ENCODE measurements around the gene PKD1L1. TPM values are rescaled to one million over a fixed set of nuclear protein-coding genes. Genes with fewer than 3 reads are reported as not detected.

Gene PKD1L1
- total RNA-seq, 2 experiments from 2014 or later, result 0.08 to 0.11 TPM

- H3K9me3 Mint-ChIP-seq (ENCODE audit: insufficient read depth), result no peaks in the 10 kb centered on the region
- CTCF ChIA-PET, result no interaction called here
- no peak for ATAC-seq
- no peaks in the 10 kb centered on the region for H3K4me1 Mint-ChIP-seq (ENCODE audit: low read depth)
- H3K36me3 Mint-ChIP-seq (ENCODE audit: low read depth), result no peaks in the 10 kb centered on the region
- no peak overlapping the region for H3K4me3 Mint-ChIP-seq
- H3K27ac Mint-ChIP-seq, result no peak overlapping the region
- peaks cover 6% of the 10 kb centered on the region for H3K27me3 Mint-ChIP-seq (ENCODE audit: low read depth)
- no peak for DNase-seq
- POLR2A ChIA-PET, result no interaction called here
These were observed 35.9 kb downstream of the PKD1L1 start for GRCh38 chr7:47912332-47912731.

- Mint-ChIP-seq H3K9me3 (ENCODE audit: insufficient read depth) (no peaks in the 10 kb centered on the region), H3K36me3 (ENCODE audit: low read depth) (no peaks in the 10 kb centered on the region), H3K4me3 (no peak overlapping the region), H3K27me3 (ENCODE audit: low read depth) (no peaks in the 10 kb centered on the region), H3K4me1 (ENCODE audit: low read depth) (no peaks in the 10 kb centered on the region), H3K27ac (no peak overlapping the region)
- POLR2A ChIA-PET, result no interaction called here
- DNase-seq (no peak), ATAC-seq (no peak)
- CTCF ChIA-PET, result interaction anchor here (0.8 kb wide), 1 partner anchor 202 kb away, joined by 3 read pairs; no protein-coding TSS in a partner anchor
These were observed 39.5 kb downstream of the PKD1L1 start for GRCh38 chr7:47908720-47909119.

- no peak overlapping the region for H3K4me3 Mint-ChIP-seq
These were observed 40.2 kb downstream of the PKD1L1 start for GRCh38 chr7:47907981-47908616.

GRCh38 chr7:47906883-47907282, 41.4 kb downstream of the PKD1L1 start:
- H3K27ac Mint-ChIP-seq, result no peak overlapping the region
- ATAC-seq (no peak), DNase-seq (no peak)
- CTCF ChIA-PET, result no interaction called here
- H3K9me3 Mint-ChIP-seq (ENCODE audit: insufficient read depth), result no peaks in the 10 kb centered on the region
- no peaks in the 10 kb centered on the region for H3K36me3 Mint-ChIP-seq (ENCODE audit: low read depth)
- no peaks in the 10 kb centered on the region for H3K27me3 Mint-ChIP-seq (ENCODE audit: low read depth)
- H3K4me3 Mint-ChIP-seq, result no peak overlapping the region
- POLR2A ChIA-PET, result no interaction called here
- H3K4me1 Mint-ChIP-seq (ENCODE audit: low read depth), result no peaks in the 10 kb centered on the region

More at GRCh38 chr7:47907981-47908616, 40.2 kb downstream of the PKD1L1 start:
- no peak for ATAC-seq
- CTCF ChIA-PET, result interaction anchor here (0.8 kb wide), 1 partner anchor 203 kb away, joined by 3 read pairs; no protein-coding TSS in a partner anchor
- Mint-ChIP-seq H3K9me3 (ENCODE audit: insufficient read depth) (no peaks in the 10 kb centered on the region), H3K4me1 (ENCODE audit: low read depth) (no peaks in the 10 kb centered on the region), H3K27ac (no peak overlapping the region), H3K27me3 (ENCODE audit: low read depth) (no peaks in the 10 kb centered on the region), H3K36me3 (ENCODE audit: low read depth) (no peaks in the 10 kb centered on the region)
- no peak for DNase-seq
- POLR2A ChIA-PET, result no interaction called here

GRCh38 chr7:47905076-47905920, 43.0 kb downstream of the PKD1L1 start:
- H3K4me1 Mint-ChIP-seq (ENCODE audit: low read depth), result no peaks in the 10 kb centered on the region
- no peak overlapping the region for H3K27ac Mint-ChIP-seq
- no peaks in the 10 kb centered on the region for H3K27me3 Mint-ChIP-seq (ENCODE audit: low read depth)
- ATAC-seq (no peak), DNase-seq (no peak)
- H3K4me3 Mint-ChIP-seq, result no peak overlapping the region
- no peaks in the 10 kb centered on the region for H3K9me3 Mint-ChIP-seq (ENCODE audit: insufficient read depth)
- CTCF ChIA-PET, result no interaction called here
- POLR2A ChIA-PET, result no interaction called here
- no peaks in the 10 kb centered on the region for H3K36me3 Mint-ChIP-seq (ENCODE audit: low read depth)

GRCh38 chr7:47902013-47902412, 46.3 kb downstream of the PKD1L1 start:
- H3K4me3 Mint-ChIP-seq, result no peak overlapping the region
- ATAC-seq, result no peak

GRCh38 chr7:47901542-47901941, 46.7 kb downstream of the PKD1L1 start:
- no peak for ATAC-seq
- Mint-ChIP-seq H3K36me3 (ENCODE audit: low read depth) (no peaks in the 10 kb centered on the region), H3K27ac (no peak overlapping the region), H3K27me3 (ENCODE audit: low read depth) (peaks cover 3% of the 10 kb centered on the region), H3K4me3 (no peak overlapping the region), H3K9me3 (ENCODE audit: insufficient read depth) (no peaks in the 10 kb centered on the region), H3K4me1 (ENCODE audit: low read depth) (no peaks in the 10 kb centered on the region)
- ChIA-PET CTCF (no interaction called here), POLR2A (no interaction called here)
- no peak for DNase-seq

More at GRCh38 chr7:47902013-47902412, 46.3 kb downstream of the PKD1L1 start:
- no peak for DNase-seq
- no peaks in the 10 kb centered on the region for H3K27me3 Mint-ChIP-seq (ENCODE audit: low read depth)
- H3K9me3 Mint-ChIP-seq (ENCODE audit: insufficient read depth), result no peaks in the 10 kb centered on the region
- no peaks in the 10 kb centered on the region for H3K4me1 Mint-ChIP-seq (ENCODE audit: low read depth)
- no peaks in the 10 kb centered on the region for H3K36me3 Mint-ChIP-seq (ENCODE audit: low read depth)
- no peak overlapping the region for H3K27ac Mint-ChIP-seq
- ChIA-PET POLR2A (no interaction called here), CTCF (no interaction called here)

GRCh38 chr7:47897831-47898230, 50.4 kb downstream of the PKD1L1 start:
- no peaks in the 10 kb centered on the region for H3K4me1 Mint-ChIP-seq (ENCODE audit: low read depth)
- DNase-seq, result no peak
- no peaks in the 10 kb centered on the region for H3K9me3 Mint-ChIP-seq (ENCODE audit: insufficient read depth)
- H3K4me3 Mint-ChIP-seq, result no peak overlapping the region
- ChIA-PET CTCF (interaction anchor here (1.1 kb wide), 1 partner anchor 47 kb away, joined by 3 read pairs; no protein-coding TSS in a partner anchor), POLR2A (no interaction called here)
- no peaks in the 10 kb centered on the region for H3K36me3 Mint-ChIP-seq (ENCODE audit: low read depth)
- H3K27ac Mint-ChIP-seq, result no peak overlapping the region
- peaks cover 4% of the 10 kb centered on the region for H3K27me3 Mint-ChIP-seq (ENCODE audit: low read depth)
- ATAC-seq, result no peak

- no peak for ATAC-seq
- Mint-ChIP-seq H3K36me3 (ENCODE audit: low read depth) (no peaks in the 10 kb centered on the region), H3K27ac (no peak overlapping the region), H3K4me3 (no peak overlapping the region), H3K27me3 (ENCODE audit: low read depth) (peaks cover 4% of the 10 kb centered on the region), H3K9me3 (ENCODE audit: insufficient read depth) (no peaks in the 10 kb centered on the region), H3K4me1 (ENCODE audit: low read depth) (no peaks in the 10 kb centered on the region)
- POLR2A ChIA-PET, result no interaction called here
- CTCF ChIA-PET, result interaction anchor here (1.1 kb wide), 1 partner anchor 48 kb away, joined by 3 read pairs; no protein-coding TSS in a partner anchor
- DNase-seq, result no peak
These were observed 51.4 kb downstream of the PKD1L1 start for GRCh38 chr7:47896809-47897423.

GRCh38 chr7:47895026-47895425, 53.2 kb downstream of the PKD1L1 start:
- ChIA-PET CTCF (interaction anchor here (0.6 kb wide), 1 partner anchor 273 kb away, joined by 3 read pairs; no protein-coding TSS in a partner anchor), POLR2A (no interaction called here)
- ATAC-seq (no peak), DNase-seq (no peak)
- no peaks in the 10 kb centered on the region for H3K36me3 Mint-ChIP-seq (ENCODE audit: low read depth)
- H3K27me3 Mint-ChIP-seq (ENCODE audit: low read depth), result peaks cover 4% of the 10 kb centered on the region
- H3K4me3 Mint-ChIP-seq, result no peak overlapping the region
- H3K27ac Mint-ChIP-seq, result no peak overlapping the region
- H3K4me1 Mint-ChIP-seq (ENCODE audit: low read depth), result no peaks in the 10 kb centered on the region
- no peaks in the 10 kb centered on the region for H3K9me3 Mint-ChIP-seq (ENCODE audit: insufficient read depth)

- Mint-ChIP-seq H3K9me3 (ENCODE audit: insufficient read depth) (no peaks in the 10 kb centered on the region), H3K4me1 (ENCODE audit: low read depth) (no peaks in the 10 kb centered on the region), H3K4me3 (no peak overlapping the region), H3K27me3 (ENCODE audit: low read depth) (peaks cover 4% of the 10 kb centered on the region), H3K27ac (no peak overlapping the region), H3K36me3 (ENCODE audit: low read depth) (no peaks in the 10 kb centered on the region)
- ChIA-PET POLR2A (no interaction called here), CTCF (interaction anchor here (0.8 kb wide), 1 partner anchor 217 kb away, joined by 3 read pairs; no protein-coding TSS in a partner anchor)
- no peak for DNase-seq
- ATAC-seq, result no peak
These were observed 54.4 kb downstream of the PKD1L1 start for GRCh38 chr7:47893721-47894365.

GRCh38 chr7:47893238-47893637, 55.0 kb downstream of the PKD1L1 start:
- Mint-ChIP-seq H3K27ac (no peak overlapping the region), H3K4me1 (ENCODE audit: low read depth) (no peaks in the 10 kb centered on the region), H3K9me3 (ENCODE audit: insufficient read depth) (no peaks in the 10 kb centered on the region), H3K36me3 (ENCODE audit: low read depth) (no peaks in the 10 kb centered on the region), H3K27me3 (ENCODE audit: low read depth) (peaks cover 4% of the 10 kb centered on the region), H3K4me3 (no peak overlapping the region)
- POLR2A ChIA-PET, result no interaction called here
- ATAC-seq (no peak), DNase-seq (no peak)
- CTCF ChIA-PET, result no interaction called here
